Caco-2 (cell line): ENCODE data around the gene B3GNT7. TPM values are rescaled to one million over a fixed set of nuclear protein-coding genes. Genes with fewer than 3 reads are reported as not detected.
"Not testable (repeated sequence)": the region's sequence is repeated elsewhere in the genome, so short reads cannot be mapped to it uniquely, and the experiment has no call there.

Experiments used
- BruUV-seq: library from RNA; stranded (reverse); fragments of 400-500 nt; replicated peaks from 2 replicates; lab custom pipeline; 2021; lab: Mats Ljungman, UMichigan
- CTCF ChIA-PET: fragments of 300-600 bp; sonication (Branson Sonifier 250); formaldehyde crosslinking; loops from one replicate; lab custom pipeline; 2022; ENCODE audit warnings: antibody characterized with exemption; lab: Charles Lee
- POLR2A ChIA-PET: fragments of 300-600 bp; sonication (Branson Sonifier 250); formaldehyde crosslinking; loops from one replicate; lab custom pipeline; 2022; ENCODE audit warnings: antibody characterized with exemption; lab: Charles Lee
- DNase-seq, 2 experiments: peaks; one replicate each; pipeline versions ENCODE4 v3.0.0 to v3.0.0-alpha.2; 2020 to 2022
- H3K27me3 ChIP-seq: replicated peaks from 2 replicates; pipeline ENCODE4 v1.6.0; 2011; ENCODE audit warnings: low read length; ENCODE audit not compliant: control insufficient read depth, insufficient read depth
- H3K36me3 ChIP-seq: 2 replicates; pipeline ENCODE4 v1.5.1; 2011; ENCODE audit warnings: low read length; ENCODE audit not compliant: control insufficient read depth, insufficient read depth
- H3K4me1 ChIP-seq: fragments of 250-450 bp; sonication (Bioruptor Pico); 2 replicates; pipeline ENCODE4 v1.5.1; 2020; ENCODE audit warnings: mild to moderate bottlenecking
- H3K4me3 ChIP-seq: 2 replicates; pipeline ENCODE4 v1.5.1; 2011; ENCODE audit warnings: low read depth, mild to moderate bottlenecking, control low read depth, low read length
- H3K9me3 ChIP-seq: fragments of 250-450 bp; sonication (Bioruptor Pico); 2 replicates; pipeline ENCODE4 v1.5.1; 2020; ENCODE audit warnings: mild to moderate bottlenecking, moderate library complexity
- H3K27ac Mint-ChIP-seq: one replicate; pipeline ENCODE4 v1.8.0; 2022; ENCODE audit warnings: mixed read lengths; ENCODE audit not compliant: unreplicated experiment
- H3K27me3 Mint-ChIP-seq: one replicate; pipeline ENCODE4 v1.8.0; 2022; ENCODE audit warnings: mixed read lengths; ENCODE audit not compliant: insufficient read depth, unreplicated experiment
- H3K36me3 Mint-ChIP-seq: one replicate; pipeline ENCODE4 v1.8.0; 2022; ENCODE audit warnings: mild to moderate bottlenecking, mixed read lengths; ENCODE audit not compliant: insufficient read depth, unreplicated experiment
- H3K4me1 Mint-ChIP-seq: one replicate; pipeline ENCODE4 v1.8.0; 2022; ENCODE audit warnings: low read depth, mixed read lengths; ENCODE audit not compliant: unreplicated experiment
- H3K4me3 Mint-ChIP-seq: one replicate; pipeline ENCODE4 v1.8.0; 2022; ENCODE audit warnings: mild to moderate bottlenecking, moderate library complexity, mixed read lengths; ENCODE audit not compliant: unreplicated experiment
- H3K9me3 Mint-ChIP-seq: one replicate; pipeline ENCODE4 v1.8.0; 2022; ENCODE audit warnings: mixed read lengths; ENCODE audit not compliant: unreplicated experiment
- intact Hi-C: fragments of 100-400 bp; cut with micrococcal nuclease; formaldehyde crosslinking; loops from one replicate; pipeline ENCODE4 v1.10.0; 2022; ENCODE audit not compliant: unreplicated experiment
- total RNA-seq: library from RNA; stranded (reverse); gene quantifications from 2 replicates; pipeline ENCODE4 v1.2.3, GENCODE V29; 2022
- TF ChIP-seq, protein P1 (sequence below), 2 experiments: fragments of 200-600 bp in 1 of 2; IDR thresholded peaks; 1 replicate in 1 of 2; 2 replicates in 1 of 2; pipeline versions ENCODE4 v1.5.1 to v1.8.0; 2011 to 2022; ENCODE audit warnings: antibody characterized with exemption in 1 of 2, control low read depth in 1 of 2, inconsistent platforms in 1 of 2, low read depth in 1 of 2, low read length in 1 of 2, mild to moderate bottlenecking in 1 of 2, moderate library complexity in 1 of 2; ENCODE audit not compliant: insufficient read depth in 1 of 2, severe bottlenecking in 1 of 2, unreplicated experiment in 1 of 2

B3GNT7 gene
- total RNA-seq, 1 experiment from 2014 or later: 2.7 TPM

DNA sequence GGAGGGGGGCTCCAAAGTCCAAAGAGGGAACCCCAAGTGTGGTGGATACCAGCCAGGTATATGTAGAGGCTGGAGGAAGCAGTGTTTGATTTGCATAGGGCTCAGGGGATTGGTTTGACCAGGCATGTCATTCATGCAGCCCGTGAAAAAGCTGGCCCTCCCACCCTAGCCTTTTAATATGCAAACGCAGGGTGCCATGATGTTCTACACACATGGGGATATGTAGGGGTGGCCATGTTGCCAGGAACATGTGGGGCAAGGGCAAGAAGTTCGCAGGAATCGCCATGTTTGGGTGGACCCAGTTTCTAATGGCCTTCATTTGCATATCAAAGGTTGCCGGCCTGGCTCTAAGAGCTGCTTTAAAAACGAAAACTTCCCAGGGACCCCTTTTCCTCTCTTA is 33.6 kb downstream of the B3GNT7 start:
- no peaks in the 10 kb centered on the region for H3K27me3 Mint-ChIP-seq
- H3K9me3 ChIP-seq: no peaks in the 10 kb centered on the region
- H3K4me3 Mint-ChIP-seq: no peak overlapping the region
- H3K4me1 Mint-ChIP-seq: no peaks in the 10 kb centered on the region
- H3K36me3 ChIP-seq: no peaks in the 10 kb centered on the region
- H3K9me3 Mint-ChIP-seq: peaks cover 27% of the 10 kb centered on the region
- intact Hi-C loops: no loop called here
- no peak for DNase-seq
- no peaks in the 10 kb centered on the region for H3K27me3 ChIP-seq
- H3K4me1 ChIP-seq: 0 out of 2 replicates have a peak, but pooled peaks cover 5% of the 10 kb centered on the region
- ChIA-PET POLR2A (no interaction called here), CTCF (no interaction called here)
- BruUV-seq: no TSS peak
- H3K36me3 Mint-ChIP-seq: no peaks in the 10 kb centered on the region
- H3K27ac Mint-ChIP-seq: no peak overlapping the region
- TF ChIP-seq, protein P1, sequence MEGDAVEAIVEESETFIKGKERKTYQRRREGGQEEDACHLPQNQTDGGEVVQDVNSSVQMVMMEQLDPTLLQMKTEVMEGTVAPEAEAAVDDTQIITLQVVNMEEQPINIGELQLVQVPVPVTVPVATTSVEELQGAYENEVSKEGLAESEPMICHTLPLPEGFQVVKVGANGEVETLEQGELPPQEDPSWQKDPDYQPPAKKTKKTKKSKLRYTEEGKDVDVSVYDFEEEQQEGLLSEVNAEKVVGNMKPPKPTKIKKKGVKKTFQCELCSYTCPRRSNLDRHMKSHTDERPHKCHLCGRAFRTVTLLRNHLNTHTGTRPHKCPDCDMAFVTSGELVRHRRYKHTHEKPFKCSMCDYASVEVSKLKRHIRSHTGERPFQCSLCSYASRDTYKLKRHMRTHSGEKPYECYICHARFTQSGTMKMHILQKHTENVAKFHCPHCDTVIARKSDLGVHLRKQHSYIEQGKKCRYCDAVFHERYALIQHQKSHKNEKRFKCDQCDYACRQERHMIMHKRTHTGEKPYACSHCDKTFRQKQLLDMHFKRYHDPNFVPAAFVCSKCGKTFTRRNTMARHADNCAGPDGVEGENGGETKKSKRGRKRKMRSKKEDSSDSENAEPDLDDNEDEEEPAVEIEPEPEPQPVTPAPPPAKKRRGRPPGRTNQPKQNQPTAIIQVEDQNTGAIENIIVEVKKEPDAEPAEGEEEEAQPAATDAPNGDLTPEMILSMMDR (IDR thresholded peaks at IDR 0.05; ENCODE audit: insufficient read depth in 1 of 2, low read depth in 1 of 2, low read length in 1 of 2, severe bottlenecking in 1 of 2, unreplicated experiment in 1 of 2): no peak
- H3K4me3 ChIP-seq: no peak overlapping the region

DNA sequence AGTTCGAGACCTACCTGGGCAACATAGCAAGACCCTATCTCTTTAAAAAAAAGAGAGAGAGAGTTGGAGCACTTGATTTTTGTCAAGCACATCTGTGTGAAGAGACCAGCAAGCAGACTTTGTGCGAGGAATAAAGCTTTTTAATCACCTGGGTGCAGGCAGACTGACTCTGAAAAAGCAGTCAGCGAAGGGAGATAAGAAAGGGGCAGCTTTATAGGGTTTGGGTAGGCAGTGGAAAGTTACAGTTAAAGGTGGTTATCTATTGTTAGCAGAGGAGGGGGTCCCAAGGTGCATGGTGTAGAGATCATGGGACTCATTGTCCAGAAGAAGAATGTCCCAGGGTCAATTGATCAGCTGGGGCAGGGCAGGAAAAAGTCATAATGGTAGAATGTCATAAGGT is 34.4 kb downstream of the B3GNT7 start:
- Histone ChIP-seq H3K9me3 (no peaks in the 10 kb centered on the region), H3K36me3 (no peaks in the 10 kb centered on the region), H3K4me1 (0 out of 2 replicates have a peak, but pooled peaks cover 5% of the 10 kb centered on the region), H3K4me3 (no peak overlapping the region), H3K27me3 (no peaks in the 10 kb centered on the region)
- DNase-seq: no peak
- Mint-ChIP-seq H3K4me1 (no peaks in the 10 kb centered on the region), H3K4me3 (no peak overlapping the region), H3K27me3 (no peaks in the 10 kb centered on the region), H3K9me3 (peaks cover 27% of the 10 kb centered on the region), H3K27ac (no peak overlapping the region), H3K36me3 (no peaks in the 10 kb centered on the region)
- POLR2A ChIA-PET: no interaction called here
- BruUV-seq: no TSS peak
- CTCF ChIA-PET: no interaction called here
- TF ChIP-seq, protein P1 (IDR thresholded peaks at IDR 0.05; ENCODE audit: insufficient read depth in 1 of 2, low read depth in 1 of 2, low read length in 1 of 2, severe bottlenecking in 1 of 2, unreplicated experiment in 1 of 2): no peak
- intact Hi-C loops: no loop called here

DNA sequence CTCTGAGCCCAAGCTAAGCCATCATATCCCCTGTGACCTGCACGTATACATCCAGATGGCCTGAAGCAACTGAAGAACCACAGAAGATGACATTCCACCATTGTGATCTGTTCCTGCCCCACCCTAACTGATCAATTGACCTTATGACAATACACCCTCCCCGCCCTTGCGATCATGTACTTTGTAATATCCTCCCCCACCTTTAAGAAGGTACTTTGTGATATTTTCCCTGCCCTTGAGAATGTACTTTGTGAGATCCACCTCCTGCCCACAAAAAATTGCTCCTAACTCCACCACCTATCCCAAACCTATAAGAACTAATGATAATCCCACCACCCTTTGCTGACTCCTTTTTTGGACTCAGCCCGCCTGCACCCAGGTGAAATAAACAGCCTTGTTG is 34.9 kb downstream of the B3GNT7 start:
- POLR2A ChIA-PET, H3K4me3 Mint-ChIP-seq, H3K27me3 Mint-ChIP-seq, DNase-seq, H3K4me3 ChIP-seq, BruUV-seq, H3K36me3 Mint-ChIP-seq, H3K36me3 ChIP-seq, H3K27me3 ChIP-seq, CTCF ChIA-PET, intact Hi-C loops, H3K4me1 ChIP-seq, H3K27ac Mint-ChIP-seq, H3K4me1 Mint-ChIP-seq, H3K9me3 ChIP-seq: not testable (repeated sequence)
- peaks cover 27% of the 10 kb centered on the region for H3K9me3 Mint-ChIP-seq

DNA sequence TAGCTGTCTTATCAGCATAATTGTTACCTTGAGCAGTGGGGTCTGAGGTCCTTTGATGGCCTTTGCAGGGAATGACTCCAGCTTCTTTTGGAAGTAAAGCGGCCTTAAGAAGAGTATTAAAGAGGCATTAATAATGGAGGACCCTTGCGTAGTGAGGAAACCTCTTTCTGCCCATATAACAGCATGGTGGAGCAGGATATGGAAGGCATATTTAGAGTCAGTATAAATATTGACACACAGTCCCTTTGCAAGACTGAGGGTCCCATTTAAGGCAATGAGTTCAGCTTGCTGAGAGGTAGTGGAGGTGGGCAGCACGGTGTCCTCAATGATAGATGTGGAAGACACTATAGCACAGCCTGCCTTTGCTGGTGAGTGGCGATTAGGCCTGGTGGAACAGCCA is 36.1 kb downstream of the B3GNT7 start:
- no peaks in the 10 kb centered on the region for H3K27me3 Mint-ChIP-seq
- H3K9me3 Mint-ChIP-seq: peaks cover 27% of the 10 kb centered on the region
- H3K4me1 ChIP-seq: no peaks in the 10 kb centered on the region
- no peaks in the 10 kb centered on the region for H3K27me3 ChIP-seq
- TF ChIP-seq, protein P1 (IDR thresholded peaks at IDR 0.05; ENCODE audit: insufficient read depth in 1 of 2, low read depth in 1 of 2, low read length in 1 of 2, severe bottlenecking in 1 of 2, unreplicated experiment in 1 of 2): no peak
- H3K36me3 ChIP-seq: no peaks in the 10 kb centered on the region
- ChIA-PET POLR2A (no interaction called here), CTCF (no interaction called here)
- no peak overlapping the region for H3K27ac Mint-ChIP-seq
- H3K9me3 ChIP-seq: no peaks in the 10 kb centered on the region
- no peaks in the 10 kb centered on the region for H3K4me1 Mint-ChIP-seq
- H3K4me3 Mint-ChIP-seq: no peak overlapping the region
- no peaks in the 10 kb centered on the region for H3K36me3 Mint-ChIP-seq
- intact Hi-C loops: no loop called here
- H3K4me3 ChIP-seq: no peak overlapping the region
- DNase-seq: no peak
- BruUV-seq: no TSS peak
